Cardiac fibroblast (primary cell): ENCODE results near the gene CLRN1.
A peak's percentile ranks its signal among the peaks of the same experiment; 100 is the strongest.

Experiments
- DNase-seq, 2 donors: peaks; one replicate each; pipeline versions ENCODE4 v3.0.0 to v3.0.0-alpha.2; 2010; ENCODE audit warnings: low read depth in 2 of 2
- H3K4me3 ChIP-seq, 2 donors: replicated peaks in 1 of 2; 1 replicate in 1 of 2; 2 replicates in 1 of 2; pipeline ENCODE4 v1.5.1; 2011; ENCODE audit warnings: low read depth in 2 of 2, low read length in 2 of 2, mild to moderate bottlenecking in 2 of 2, moderate library complexity in 1 of 2
- CTCF ChIP-seq: IDR thresholded peaks from one replicate; pipeline ENCODE4 v1.5.1; 2011; ENCODE audit warnings: low read depth, mild to moderate bottlenecking, low read length, inconsistent platforms

The CLRN1 gene

GRCh38 chr3:150984066-150984465 lies 11.5 kb upstream of the CLRN1 start:
- no peak overlapping the region for H3K4me3 ChIP-seq
- DNase-seq: no peak
- TF ChIP-seq CTCF: no peak

- TF ChIP-seq CTCF: no peak
- no peak overlapping the region for H3K4me3 ChIP-seq
Measured at GRCh38 chr3:150978566-150979148, 6.1 kb upstream of the CLRN1 start.

GRCh38 chr3:150975992-150976368 lies 3.5 kb upstream of the CLRN1 start:
- no peak for TF ChIP-seq CTCF
- DNase-seq: no peak
- no peak overlapping the region for H3K4me3 ChIP-seq

More at GRCh38 chr3:150978566-150979148, 6.1 kb upstream of the CLRN1 start:
- no peak for DNase-seq

GRCh38 chr3:150975086-150975991 lies 2.8 kb upstream of the CLRN1 start:
- DNase-seq: no peak
- no peak for TF ChIP-seq CTCF
- H3K4me3 ChIP-seq: no peak overlapping the region

- H3K4me3 ChIP-seq: no peak overlapping the region
- DNase-seq: peak; percentile 55 to 75
Measured at GRCh38 chr3:150970665-150971324, 1.7 kb downstream of the CLRN1 start.

More at GRCh38 chr3:150970665-150971324, 1.7 kb downstream of the CLRN1 start:
- no peak for TF ChIP-seq CTCF
